COR-L47 (cell line): Measurements from ENCODE around the gene LCN12.

Source experiments
- DNase-seq: peaks from one replicate; lab custom pipeline; 2025; lab: John Stamatoyannopoulos, UW

LCN12 gene

GRCh38 chr9:136958898-136959850 is 7.1 kb downstream of the LCN12 start:
- DNase-seq: no peak

- no peak for DNase-seq
Measured at GRCh38 chr9:136960212-136960937, 8.3 kb downstream of the LCN12 start.

- DNase-seq: no peak
Measured at GRCh38 chr9:136960938-136961275, 8.8 kb downstream of the LCN12 start.

GRCh38 chr9:136961279-136962065 is 9.4 kb downstream of the LCN12 start:
- DNase-seq: no peak

- DNase-seq: no peak
Measured at GRCh38 chr9:136962163-136962562, 10.1 kb downstream of the LCN12 start.

- no peak for DNase-seq
Measured at GRCh38 chr9:136962701-136963248, 10.7 kb downstream of the LCN12 start.

- no peak for DNase-seq
Measured at GRCh38 chr9:136963341-136963740, 11.3 kb downstream of the LCN12 start.

GRCh38 chr9:136963751-136964150 is 11.7 kb downstream of the LCN12 start:
- DNase-seq: no peak

- peak; percentile 44 for DNase-seq
Measured at GRCh38 chr9:136964171-136964689, 12.2 kb downstream of the LCN12 start.

- DNase-seq: no peak
Measured at GRCh38 chr9:136964833-136965422, 12.9 kb downstream of the LCN12 start.

- DNase-seq: no peak
Measured at GRCh38 chr9:136965771-136966484, 13.9 kb downstream of the LCN12 start.

- DNase-seq: no peak
Measured at GRCh38 chr9:136968333-136969127, 16.5 kb downstream of the LCN12 start.

GRCh38 chr9:136969150-136969549 is 17.1 kb downstream of the LCN12 start:
- no peak for DNase-seq

GRCh38 chr9:136969774-136970173 is 17.7 kb downstream of the LCN12 start:
- DNase-seq: no peak

- DNase-seq: no peak
Measured at GRCh38 chr9:136970361-136970760, 18.3 kb downstream of the LCN12 start.

GRCh38 chr9:136971746-136972145 is 19.7 kb downstream of the LCN12 start:
- no peak for DNase-seq

GRCh38 chr9:136972335-136972734 is 20.3 kb downstream of the LCN12 start:
- no peak for DNase-seq

GRCh38 chr9:136972743-136973142 is 20.7 kb downstream of the LCN12 start:
- DNase-seq: no peak

- no peak for DNase-seq
Measured at GRCh38 chr9:136973618-136974617, 21.8 kb downstream of the LCN12 start.
